Cardiac septum (tissue), 1 donor: ENCODE data around the gene TM6SF1. TPM values are rescaled to one million over a fixed set of nuclear protein-coding genes. Genes with fewer than 3 reads are reported as not detected.
"Not testable (repeated sequence)": the region's sequence is repeated elsewhere in the genome, so short reads cannot be mapped to it uniquely, and the experiment has no call there.

Experiments used
- DNase-seq: peaks from one replicate; pipeline ENCODE4 v3.0.0-alpha.2; 2020; ENCODE audit warnings: low spot score
- intact Hi-C: fragments of 100-400 bp; cut with DNase I; formaldehyde crosslinking; loops from one replicate; pipeline ENCODE4 v1.14.0; 2022
- total RNA-seq: library from RNA; stranded (reverse); fragmentation: NEBNext Ultra II Directional; extraction: Animal tissue kit (Norgen Biotek cat#: 25700); gene quantifications from one replicate; pipeline ENCODE4 v1.2.1, GENCODE V29; 2021
- donor health status: DM: no; HTN: no; CAD: no.

TM6SF1 gene
- total RNA-seq, 1 donor from 2014 or later, result 2.8 TPM

GRCh38 chr15:83085461-83085860 is 22.0 kb upstream of the TM6SF1 start:
- DNase-seq, intact Hi-C loops: not testable (repeated sequence)

- DNase-seq, intact Hi-C loops: not testable (repeated sequence)
Measured at GRCh38 chr15:83085864-83086552, 21.4 kb upstream of the TM6SF1 start.

GRCh38 chr15:83087576-83087975 is 19.9 kb upstream of the TM6SF1 start:
- no peak for DNase-seq
- intact Hi-C loops, result no loop called here

GRCh38 chr15:83088876-83089275 is 18.6 kb upstream of the TM6SF1 start:
- DNase-seq, result no peak
- intact Hi-C loops, result no loop called here

- intact Hi-C loops, result no loop called here
- DNase-seq, result no peak
Measured at GRCh38 chr15:83090465-83090864, 17.0 kb upstream of the TM6SF1 start.

- intact Hi-C loops, DNase-seq: not testable (repeated sequence)
Measured at GRCh38 chr15:83091965-83092308, 15.5 kb upstream of the TM6SF1 start.

- DNase-seq, result no peak
- intact Hi-C loops, result no loop called here
Measured at GRCh38 chr15:83092309-83092976, 15.0 kb upstream of the TM6SF1 start.

GRCh38 chr15:83094583-83094982 is 12.9 kb upstream of the TM6SF1 start:
- intact Hi-C loops, result no loop called here
- no peak for DNase-seq

- intact Hi-C loops, result no loop called here
- no peak for DNase-seq
Measured at GRCh38 chr15:83098079-83098478, 9.4 kb upstream of the TM6SF1 start.

GRCh38 chr15:83099290-83099689 is 8.2 kb upstream of the TM6SF1 start:
- intact Hi-C loops, result no loop called here
- DNase-seq, result no peak

GRCh38 chr15:83100097-83100646 is 7.3 kb upstream of the TM6SF1 start:
- intact Hi-C loops, result no loop called here
- no peak for DNase-seq

GRCh38 chr15:83102346-83102745 is 5.1 kb upstream of the TM6SF1 start:
- DNase-seq, result no peak

GRCh38 chr15:83104141-83104540 is 3.3 kb upstream of the TM6SF1 start:
- no peak for DNase-seq
- intact Hi-C loops, result no loop called here

More at GRCh38 chr15:83102346-83102745, 5.1 kb upstream of the TM6SF1 start:
- intact Hi-C loops, result no loop called here

- intact Hi-C loops, result loop anchor here (5.0 kb wide), 1 partner anchor 38 kb away; the partner anchor contains the start of gene BTBD1
- DNase-seq, result no peak
Measured at GRCh38 chr15:83105440-83105839, 2.0 kb upstream of the TM6SF1 start.

- intact Hi-C loops, result loop anchor here (5.0 kb wide), 1 partner anchor 41 kb away; the partner anchor contains the start of gene BTBD1
- DNase-seq, result no peak
Measured at GRCh38 chr15:83107841-83108181, 366 bp downstream of the TM6SF1 start.

GRCh38 chr15:83108266-83109219 is 1.1 kb downstream of the TM6SF1 start:
- intact Hi-C loops, result loop anchor here (5.0 kb wide), 1 partner anchor 41 kb away; the partner anchor contains the start of gene BTBD1
- DNase-seq, result peak; percentile 88

GRCh38 chr15:83109532-83109931 is 2.1 kb downstream of the TM6SF1 start:
- no peak for DNase-seq
- intact Hi-C loops, result loop anchor here (5.0 kb wide), 1 partner anchor 42 kb away; the partner anchor contains the start of gene BTBD1

GRCh38 chr15:83110381-83110780 is 2.9 kb downstream of the TM6SF1 start:
- no peak for DNase-seq
- intact Hi-C loops, result loop anchor here (5.0 kb wide), 1 partner anchor 98 kb away; the partner anchor contains the start of gene C15orf40

GRCh38 chr15:83111149-83111548 is 3.7 kb downstream of the TM6SF1 start:
- intact Hi-C loops, result loop anchor here (5.0 kb wide), 1 partner anchor 99 kb away; the partner anchor contains the start of gene C15orf40
- no peak for DNase-seq
